GM23338 (cell line): ENCODE results near the gene MBD5. TPM values are rescaled to one million over a fixed set of nuclear protein-coding genes. Genes with fewer than 3 reads are reported as not detected.

Source experiments
- ATAC-seq: fragments of 200-7000 bp; cut with Tn5 transposase; 3 replicates; pipeline ENCODE4 v1.9.1; 2020
- DNase-seq: peaks from one replicate; pipeline ENCODE4 v3.0.0-alpha.2; 2015; ENCODE audit warnings: low spot score
- H2AFZ ChIP-seq: fragments of 200-600 bp; sonication (generic); 2 replicates; pipeline ENCODE4 v1.8.0; 2016; ENCODE audit warnings: antibody characterized with exemption, mild to moderate bottlenecking, moderate library complexity
- H3F3A ChIP-seq: fragments of 200-600 bp; sonication (generic); replicated peaks from 2 replicates; pipeline ENCODE4 v1.8.0; 2017; ENCODE audit warnings: antibody characterized with exemption, mixed run types, low read depth
- H3K27ac ChIP-seq: fragments of 200-600 bp; sonication (generic); 2 replicates; pipeline ENCODE4 v1.6.1; 2016; ENCODE audit warnings: low read depth
- H3K27me3 ChIP-seq: fragments of 200-600 bp; sonication (generic); 2 replicates; pipeline ENCODE4 v1.8.0; 2016; ENCODE audit warnings: mild to moderate bottlenecking, mixed run types, moderate library complexity; ENCODE audit not compliant: insufficient read depth
- H3K36me3 ChIP-seq: fragments of 200-600 bp; sonication (generic); 2 replicates; pipeline ENCODE4 v1.8.0; 2016; ENCODE audit warnings: mild to moderate bottlenecking; ENCODE audit not compliant: insufficient read depth
- H3K4me1 ChIP-seq: fragments of 200-600 bp; sonication (generic); 2 replicates; pipeline ENCODE4 v1.8.0; 2016; ENCODE audit warnings: mild to moderate bottlenecking, moderate library complexity; ENCODE audit not compliant: insufficient read depth
- H3K4me2 ChIP-seq: fragments of 200-600 bp; sonication (generic); 2 replicates; pipeline ENCODE4 v1.7.1; 2017; ENCODE audit warnings: mixed run types
- H3K4me3 ChIP-seq: fragments of 200-600 bp; sonication (generic); 2 replicates; pipeline ENCODE4 v1.6.1; 2016; ENCODE audit warnings: mixed run types
- H3K79me2 ChIP-seq: fragments of 200-600 bp; sonication (generic); replicated peaks from 2 replicates; pipeline ENCODE4 v1.8.0; 2017; ENCODE audit warnings: mild to moderate bottlenecking; ENCODE audit not compliant: insufficient read depth
- H3K9me2 ChIP-seq: fragments of 200-600 bp; sonication (generic); 2 replicates; pipeline ENCODE4 v1.8.0; 2017; ENCODE audit not compliant: insufficient read depth
- H4K20me1 ChIP-seq: fragments of 200-600 bp; sonication (generic); replicated peaks from 2 replicates; pipeline ENCODE4 v1.8.0; 2017; ENCODE audit warnings: mild to moderate bottlenecking; ENCODE audit not compliant: insufficient read depth
- H3K27ac Mint-ChIP-seq: 2 replicates; pipeline ENCODE4 v1.8.0; 2020; ENCODE audit warnings: inconsistent platforms, mild to moderate bottlenecking, moderate library complexity, mixed read lengths
- H3K27me3 Mint-ChIP-seq: 3 replicates; pipeline ENCODE4 v1.8.0; 2022; ENCODE audit warnings: low read depth, mild to moderate bottlenecking, moderate library complexity, mixed read lengths, inconsistent platforms; ENCODE audit not compliant: insufficient read depth, poor library complexity
- H3K36me3 Mint-ChIP-seq: 3 replicates; pipeline ENCODE4 v1.8.0; 2021; ENCODE audit warnings: low read depth, mild to moderate bottlenecking, inconsistent platforms, moderate library complexity, mixed read lengths
- H3K4me1 Mint-ChIP-seq: 3 replicates; pipeline ENCODE4 v1.8.0; 2020; ENCODE audit warnings: mild to moderate bottlenecking, inconsistent platforms, mixed read lengths
- H3K4me3 Mint-ChIP-seq: 3 replicates; pipeline ENCODE4 v1.8.0; 2021; ENCODE audit warnings: moderate library complexity, mild to moderate bottlenecking, inconsistent platforms, mixed read lengths
- H3K9me3 Mint-ChIP-seq: 3 replicates; pipeline ENCODE4 v1.8.0; 2020; ENCODE audit warnings: moderate library complexity, mild to moderate bottlenecking, inconsistent platforms, mixed read lengths
- CREB1 ChIP-seq: fragments of 250-450 bp; sonication (Bioruptor Pico); IDR thresholded peaks from 2 replicates; pipeline ENCODE4 v1.5.0; 2020; ENCODE audit warnings: low read depth, mild to moderate bottlenecking, moderate library complexity
- CTCF ChIP-seq, 2 experiments: fragments of 200-600 bp in 1 of 2; sonication (generic) in 1 of 2; conservative IDR thresholded peaks; 2 replicates each; pipeline versions ENCODE4 v1.5.1 to v1.6.1; 2016 to 2017; ENCODE audit warnings: antibody characterized with exemption in 2 of 2, low read depth in 2 of 2, mild to moderate bottlenecking in 2 of 2, moderate library complexity in 1 of 2
- ETS1 ChIP-seq: IDR thresholded peaks from 2 replicates; pipeline ENCODE4 v1.6.1; 2016; ENCODE audit warnings: antibody characterized with exemption
- EZH2 ChIP-seq: fragments of 200-600 bp; sonication (generic); IDR thresholded peaks from one replicate; pipeline ENCODE4 v1.8.0; 2017; ENCODE audit warnings: antibody characterized with exemption, mild to moderate bottlenecking, low read depth; ENCODE audit not compliant: unreplicated experiment
- EZH2phosphoT487 ChIP-seq: fragments of 200-600 bp; sonication (generic); IDR thresholded peaks from one replicate; pipeline ENCODE4 v1.8.1; 2018; ENCODE audit warnings: antibody characterized with exemption; ENCODE audit not compliant: unreplicated experiment
- JUNB ChIP-seq: IDR thresholded peaks from one replicate; pipeline ENCODE4 v1.6.1; 2016; ENCODE audit warnings: antibody characterized with exemption; ENCODE audit not compliant: unreplicated experiment
- NANOG ChIP-seq: IDR thresholded peaks from 2 replicates; pipeline ENCODE4 v1.6.1; 2016; ENCODE audit warnings: antibody characterized with exemption, borderline replicate concordance
- POLR2AphosphoS5 ChIP-seq: IDR thresholded peaks from 2 replicates; pipeline ENCODE4 v1.6.1; 2016; ENCODE audit warnings: antibody characterized with exemption, low read depth
- REST ChIP-seq: IDR thresholded peaks from one replicate; pipeline ENCODE4 v1.6.1; 2018; ENCODE audit warnings: antibody characterized with exemption; ENCODE audit not compliant: unreplicated experiment
- STAT1 ChIP-seq: IDR thresholded peaks from one replicate; pipeline ENCODE4 v1.6.1; 2016; ENCODE audit warnings: antibody characterized with exemption; ENCODE audit not compliant: unreplicated experiment
- ZNF114 ChIP-seq: fragments of 250-450 bp; sonication (Bioruptor Pico); IDR thresholded peaks from 2 replicates; pipeline ENCODE4 v1.5.0; 2020; ENCODE audit warnings: mild to moderate bottlenecking, moderate library complexity
- ZNF331 ChIP-seq: fragments of 250-450 bp; sonication (Bioruptor Pico); IDR thresholded peaks from 2 replicates; pipeline ENCODE4 v1.5.0; 2020; ENCODE audit warnings: low read depth, mild to moderate bottlenecking, moderate library complexity
- ZNF462 ChIP-seq: fragments of 250-450 bp; sonication (Bioruptor Pico); IDR thresholded peaks from 2 replicates; pipeline ENCODE4 v1.5.0; 2020; ENCODE audit warnings: mild to moderate bottlenecking, moderate library complexity
- polyA plus RNA-seq: library from polyadenylated mRNA; unstranded; fragments of >200 nt; fragmentation: Nextera tagmentation; extraction: Ambion mirVana; gene quantifications from 2 replicates; pipeline ENCODE4 v1.2.1, GENCODE V29; 2016
- total RNA-seq: library from RNA; depleted of rRNA; stranded (reverse); fragments of >200 nt; shearing (Covaris generic); gene quantifications from 2 replicates; pipeline ENCODE4 v1.2.3, GENCODE V29; 2014

The MBD5 gene
- total and polyA plus RNA-seq, 2 experiments from 2014 or later = 16.2 to 23.1 TPM

GRCh38 chr2:148028781-148029180 lies 7.9 kb downstream of the MBD5 start:
- Mint-ChIP-seq H3K4me1 (no peaks in the 10 kb centered on the region; the same call in 1 of the 3 replicates), H3K27ac (no peak overlapping the region), H3K27me3 (peaks cover 2% of the 10 kb centered on the region), H3K36me3 (no peaks in the 10 kb centered on the region), H3K9me3 (no peaks in the 10 kb centered on the region), H3K4me3 (no peak overlapping the region)
- no peak overlapping the region for H3K4me3 ChIP-seq
- H4K20me1 ChIP-seq = peaks cover 3% of the 10 kb centered on the region; the same call in 1 of the 2 replicates
- H3K27ac ChIP-seq = no peak overlapping the region
- no peaks in the 10 kb centered on the region for H3K4me1 ChIP-seq
- no peak overlapping the region for H2AFZ ChIP-seq
- DNase-seq = no peak
- TF ChIP-seq ZNF331 (CRISPR knock-in tag) (no peak), ZNF114 (CRISPR knock-in tag) (no peak), NANOG (no peak), ETS1 (no peak), EZH2 (no peak), REST (no peak), CTCF (conservative IDR thresholded peaks at IDR 0.05; ENCODE audit: low read depth in 2 of 2) (no peak), JUNB (no peak), ZNF462 (no peak), STAT1 (no peak), CREB1 (CRISPR knock-in tag) (no peak), EZH2phosphoT487 (no peak), POLR2AphosphoS5 (no peak)
- H3K36me3 ChIP-seq = no peaks in the 10 kb centered on the region
- peaks cover 77% of the 10 kb centered on the region for H3K79me2 ChIP-seq
- no peaks in the 10 kb centered on the region for H3K9me2 ChIP-seq
- H3K27me3 ChIP-seq = no peaks in the 10 kb centered on the region
- H3F3A ChIP-seq = no peaks in the 10 kb centered on the region
- ATAC-seq = no peak
- H3K4me2 ChIP-seq = no peak overlapping the region
